Left ventricle myocardium inferior (tissue), 1 donor: ENCODE results near the gene SERPINA7. TPM values are rescaled to one million over a fixed set of nuclear protein-coding genes. Genes with fewer than 3 reads are reported as not detected.
"Not testable (repeated sequence)": the region's sequence is repeated elsewhere in the genome, so short reads cannot be mapped to it uniquely, and the experiment has no call there.

Source experiments
- DNase-seq: peaks from one replicate; pipeline ENCODE4 v3.0.0-alpha.2; 2020
- H3K27ac ChIP-seq: fragments of 200-600 bp; replicated peaks from 2 replicates; pipeline ENCODE4 v1.8.0; 2021
- H3K27me3 ChIP-seq: fragments of 200-600 bp; 2 replicates; pipeline ENCODE4 v1.8.0; 2021; ENCODE audit warnings: low read depth
- H3K36me3 ChIP-seq: fragments of 200-600 bp; 2 replicates; pipeline ENCODE4 v1.8.0; 2021
- H3K4me1 ChIP-seq: fragments of 200-600 bp; 2 replicates; pipeline ENCODE4 v1.8.0; 2021
- H3K4me3 ChIP-seq: fragments of 200-600 bp; 2 replicates; pipeline ENCODE4 v1.8.0; 2021; ENCODE audit warnings: mild to moderate bottlenecking, moderate library complexity
- H3K9me3 ChIP-seq: fragments of 200-600 bp; replicated peaks from 2 replicates; pipeline ENCODE4 v1.8.0; 2021
- intact Hi-C: fragments of 100-400 bp; cut with micrococcal nuclease; formaldehyde crosslinking; loops from one replicate; pipeline ENCODE4 v1.11.0; 2022
- total RNA-seq: library from RNA; stranded (reverse); fragmentation: NEBNext Ultra II Directional; extraction: Animal tissue kit (Norgen Biotek cat#: 25700); gene quantifications from one replicate; pipeline ENCODE4 v1.2.1, GENCODE V29; 2021
- TF ChIP-seq, protein P1 (sequence below): fragments of 200-600 bp; IDR thresholded peaks from 2 replicates; pipeline ENCODE4 v1.8.0; 2021; ENCODE audit warnings: antibody characterized with exemption, mild to moderate bottlenecking, borderline replicate concordance
- donor health status: DM: no; HTN: yes; CAD: no; lungs with severe emphysema.

The SERPINA7 gene
- total RNA-seq, 1 donor from 2014 or later: not detected

DNA sequence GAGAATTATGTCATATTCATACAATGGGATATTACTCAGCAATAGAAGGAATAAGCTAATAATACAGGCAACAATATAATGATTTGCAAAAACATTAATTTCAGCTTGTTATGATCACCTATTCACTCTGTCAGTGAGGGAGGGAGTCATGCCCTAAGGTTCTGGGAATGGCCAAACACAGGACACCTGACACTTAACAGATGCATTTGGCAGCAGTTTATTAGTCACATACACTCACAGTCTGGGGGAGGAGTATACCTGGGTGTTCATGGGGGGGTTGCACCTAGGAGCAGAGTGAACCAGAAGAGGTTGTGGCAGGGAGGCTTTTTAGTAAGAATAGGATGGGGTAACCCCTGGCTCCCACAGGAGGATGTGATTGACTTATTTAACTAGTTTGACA lies 38.3 kb downstream of the SERPINA7 start:
- TF ChIP-seq, protein P1, sequence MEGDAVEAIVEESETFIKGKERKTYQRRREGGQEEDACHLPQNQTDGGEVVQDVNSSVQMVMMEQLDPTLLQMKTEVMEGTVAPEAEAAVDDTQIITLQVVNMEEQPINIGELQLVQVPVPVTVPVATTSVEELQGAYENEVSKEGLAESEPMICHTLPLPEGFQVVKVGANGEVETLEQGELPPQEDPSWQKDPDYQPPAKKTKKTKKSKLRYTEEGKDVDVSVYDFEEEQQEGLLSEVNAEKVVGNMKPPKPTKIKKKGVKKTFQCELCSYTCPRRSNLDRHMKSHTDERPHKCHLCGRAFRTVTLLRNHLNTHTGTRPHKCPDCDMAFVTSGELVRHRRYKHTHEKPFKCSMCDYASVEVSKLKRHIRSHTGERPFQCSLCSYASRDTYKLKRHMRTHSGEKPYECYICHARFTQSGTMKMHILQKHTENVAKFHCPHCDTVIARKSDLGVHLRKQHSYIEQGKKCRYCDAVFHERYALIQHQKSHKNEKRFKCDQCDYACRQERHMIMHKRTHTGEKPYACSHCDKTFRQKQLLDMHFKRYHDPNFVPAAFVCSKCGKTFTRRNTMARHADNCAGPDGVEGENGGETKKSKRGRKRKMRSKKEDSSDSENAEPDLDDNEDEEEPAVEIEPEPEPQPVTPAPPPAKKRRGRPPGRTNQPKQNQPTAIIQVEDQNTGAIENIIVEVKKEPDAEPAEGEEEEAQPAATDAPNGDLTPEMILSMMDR: no peak
- no peak for DNase-seq

DNA sequence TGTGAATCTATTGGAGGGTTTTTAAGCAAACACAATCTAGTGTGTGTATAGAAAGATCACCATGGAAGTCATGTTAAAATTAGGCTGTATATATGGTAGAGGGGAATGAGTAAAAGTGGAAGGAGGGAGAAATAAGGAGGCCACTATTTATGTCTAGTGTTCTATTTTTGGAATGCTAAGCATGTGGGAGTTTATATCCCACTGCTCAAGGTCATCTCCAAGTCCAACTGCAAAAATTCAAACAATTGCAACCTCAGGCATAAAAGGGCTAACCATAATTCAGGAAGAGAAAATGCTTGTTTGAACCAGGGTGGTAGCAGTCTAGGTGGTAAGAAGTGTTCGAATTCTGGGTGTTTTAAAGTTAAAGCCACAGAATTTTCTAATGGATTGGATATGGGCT lies 39.2 kb downstream of the SERPINA7 start:
- H3K9me3 ChIP-seq: no peaks in the 10 kb centered on the region
- no peak for DNase-seq
- H3K27me3 ChIP-seq: no peaks in the 10 kb centered on the region
- H3K4me1 ChIP-seq: no peaks in the 10 kb centered on the region
- H3K4me3 ChIP-seq: no peak overlapping the region
- intact Hi-C loops: no loop called here
- H3K27ac ChIP-seq: no peak overlapping the region
- no peaks in the 10 kb centered on the region for H3K36me3 ChIP-seq
- TF ChIP-seq, protein P1: no peak

More for the DNA sequence above, 38.3 kb downstream of the SERPINA7 start:
- intact Hi-C loops: no loop called here
- Histone ChIP-seq H3K36me3 (no peaks in the 10 kb centered on the region), H3K27ac (no peak overlapping the region), H3K9me3 (no peaks in the 10 kb centered on the region), H3K4me1 (no peaks in the 10 kb centered on the region), H3K27me3 (no peaks in the 10 kb centered on the region), H3K4me3 (no peak overlapping the region)

DNA sequence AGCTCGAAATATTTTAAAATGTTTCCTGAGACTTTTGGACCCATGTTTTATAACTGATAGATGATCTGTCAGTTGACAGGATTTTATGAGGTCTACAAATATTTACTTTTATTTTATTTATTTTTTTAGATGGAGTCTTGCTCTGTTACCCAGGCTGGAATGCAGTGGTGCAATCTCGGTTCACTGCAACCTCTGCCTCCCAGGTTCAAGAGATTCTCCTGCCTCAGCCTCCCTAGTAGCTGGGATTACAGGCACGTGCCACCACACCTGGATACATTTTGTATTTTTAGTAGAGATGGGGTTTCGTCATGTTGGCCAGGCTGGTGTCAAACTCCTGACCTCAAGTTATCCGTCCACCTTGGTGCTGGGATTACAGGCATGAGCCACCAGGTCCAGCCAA lies 50.0 kb downstream of the SERPINA7 start:
- H3K4me3 ChIP-seq, H3K36me3 ChIP-seq, intact Hi-C loops: not testable (repeated sequence)

More for the DNA sequence above, 50.0 kb downstream of the SERPINA7 start:
- not testable (repeated sequence) for H3K4me1 ChIP-seq, H3K27ac ChIP-seq, H3K27me3 ChIP-seq, H3K9me3 ChIP-seq, DNase-seq

Other genes starting within 250 kb of the SERPINA7 start
- 2.7 TPM for gene NRK, start 216.2 kb downstream of the SERPINA7 start, total RNA-seq
- gene PWWP3B, start 129.6 kb upstream of the SERPINA7 start, total RNA-seq: 15.5 TPM